ENCODE results near the gene GART.

GART gene

GRCh38 chr21:33543505-33544129 lies 1.7 kb upstream of the GART start:
- Histone ChIP-seq H3K4me3 (ENCODE audit: low read depth, low read length, poor library complexity, severe bottlenecking) (peak overlapping the region; percentile 84), H3K27me3 (ENCODE audit: insufficient read depth, low read length) (no peaks in the 10 kb centered on the region), H3K27ac (ENCODE audit: low read depth, low read length, poor library complexity, severe bottlenecking) (peak overlapping the region; percentile 96), H3K79me2 (ENCODE audit: insufficient read depth, low read length) (peaks cover 80% of the 10 kb centered on the region), H3K9me3 (ENCODE audit: low read length) (no peaks in the 10 kb centered on the region), H3K4me2 (ENCODE audit: low read length) (peak overlapping the region; percentile 98), H3F3A (ENCODE audit: insufficient read depth, low read length) (no peaks in the 10 kb centered on the region), H3K36me3 (ENCODE audit: insufficient read depth, low read length) (peaks cover 45% of the 10 kb centered on the region), H3K9me2 (ENCODE audit: low read depth, low read length) (no peaks in the 10 kb centered on the region), H3K4me1 (ENCODE audit: insufficient read depth, low read length, severe bottlenecking) (peaks cover 39% of the 10 kb centered on the region), H3K9ac (ENCODE audit: low read length) (peak overlapping the region; percentile 76), H2AFZ (ENCODE audit: low read length) (no peak overlapping the region), H4K20me1 (ENCODE audit: insufficient read depth, low read length) (no peaks in the 10 kb centered on the region; the same call in 1 of the 2 replicates)
- TF ChIP-seq CTCF (IDR thresholded peaks at IDR 0.05; ENCODE audit: low read length) (no peak), EZH2 (IDR thresholded peaks at IDR 0.05; ENCODE audit: borderline replicate concordance, low read length) (no peak)

GRCh38 chr21:33542640-33543504 lies 955 bp upstream of the GART start, which contains the start of gene SON:
SON (plus strand) TSS chr21:33543038; CDS start chr21:33543093, 55 bp downstream.
- Histone ChIP-seq H3K36me3 (ENCODE audit: insufficient read depth, low read length) (peaks cover 45% of the 10 kb centered on the region), H4K20me1 (ENCODE audit: insufficient read depth, low read length) (no peaks in the 10 kb centered on the region; the same call in 1 of the 2 replicates), H3K9me3 (ENCODE audit: low read length) (no peaks in the 10 kb centered on the region), H3K27ac (ENCODE audit: low read depth, low read length, poor library complexity, severe bottlenecking) (peak within 1 kb of the TSS; percentile 96), H2AFZ (ENCODE audit: low read length) (no peak within 1 kb of the TSS), H3K4me3 (ENCODE audit: low read depth, low read length, poor library complexity, severe bottlenecking) (peak within 1 kb of the TSS; percentile 84), H3K27me3 (ENCODE audit: insufficient read depth, low read length) (no peaks in the 10 kb centered on the region), H3K9ac (ENCODE audit: low read length) (peak within 1 kb of the TSS; percentile 97), H3F3A (ENCODE audit: insufficient read depth, low read length) (no peaks in the 10 kb centered on the region), H3K79me2 (ENCODE audit: insufficient read depth, low read length) (peaks cover 73% of the 10 kb centered on the region), H3K4me1 (ENCODE audit: insufficient read depth, low read length, severe bottlenecking) (peaks cover 39% of the 10 kb centered on the region), H3K9me2 (ENCODE audit: low read depth, low read length) (no peaks in the 10 kb centered on the region), H3K4me2 (ENCODE audit: low read length) (peak within 1 kb of the TSS; percentile 98)
- TF ChIP-seq CTCF (IDR thresholded peaks at IDR 0.05; ENCODE audit: low read length) = no peak
- TF ChIP-seq EZH2 (IDR thresholded peaks at IDR 0.05; ENCODE audit: borderline replicate concordance, low read length) = no peak

GRCh38 chr21:33541105-33541711 lies 709 bp downstream of the GART start:
- H3K4me2 ChIP-seq (ENCODE audit: low read length) = peak overlapping the region; percentile 81
- H2AFZ ChIP-seq (ENCODE audit: low read length) = no peak overlapping the region
- peaks cover 56% of the 10 kb centered on the region for H3K79me2 ChIP-seq (ENCODE audit: insufficient read depth, low read length)
- no peaks in the 10 kb centered on the region for H3K9me3 ChIP-seq (ENCODE audit: low read length)
- no peaks in the 10 kb centered on the region for H3F3A ChIP-seq (ENCODE audit: insufficient read depth, low read length)
- peak overlapping the region; percentile 84 for H3K4me3 ChIP-seq (ENCODE audit: low read depth, low read length, poor library complexity, severe bottlenecking)
- H4K20me1 ChIP-seq (ENCODE audit: insufficient read depth, low read length) = no peaks in the 10 kb centered on the region; the same call in 1 of the 2 replicates
- TF ChIP-seq EZH2 (IDR thresholded peaks at IDR 0.05; ENCODE audit: borderline replicate concordance, low read length) (no peak), CTCF (IDR thresholded peaks at IDR 0.05; ENCODE audit: low read length) (no peak)
- H3K9ac ChIP-seq (ENCODE audit: low read length) = peak overlapping the region; percentile 97
- H3K4me1 ChIP-seq (ENCODE audit: insufficient read depth, low read length, severe bottlenecking) = peaks cover 39% of the 10 kb centered on the region
- peaks cover 45% of the 10 kb centered on the region for H3K36me3 ChIP-seq (ENCODE audit: insufficient read depth, low read length)
- H3K27me3 ChIP-seq (ENCODE audit: insufficient read depth, low read length) = no peaks in the 10 kb centered on the region
- H3K27ac ChIP-seq (ENCODE audit: low read depth, low read length, poor library complexity, severe bottlenecking) = peak overlapping the region; percentile 96
- no peaks in the 10 kb centered on the region for H3K9me2 ChIP-seq (ENCODE audit: low read depth, low read length)
